RKO (cell line): ENCODE data around the gene C19orf44.
"Not testable (repeated sequence)": the region's sequence is repeated elsewhere in the genome, so short reads cannot be mapped to it uniquely, and the experiment has no call there.

ENCODE experiments used
- DNase-seq: peaks from one replicate; pipeline ENCODE4 v3.0.0-alpha.2; 2016; ENCODE audit warnings: low spot score

Gene C19orf44

DNA sequence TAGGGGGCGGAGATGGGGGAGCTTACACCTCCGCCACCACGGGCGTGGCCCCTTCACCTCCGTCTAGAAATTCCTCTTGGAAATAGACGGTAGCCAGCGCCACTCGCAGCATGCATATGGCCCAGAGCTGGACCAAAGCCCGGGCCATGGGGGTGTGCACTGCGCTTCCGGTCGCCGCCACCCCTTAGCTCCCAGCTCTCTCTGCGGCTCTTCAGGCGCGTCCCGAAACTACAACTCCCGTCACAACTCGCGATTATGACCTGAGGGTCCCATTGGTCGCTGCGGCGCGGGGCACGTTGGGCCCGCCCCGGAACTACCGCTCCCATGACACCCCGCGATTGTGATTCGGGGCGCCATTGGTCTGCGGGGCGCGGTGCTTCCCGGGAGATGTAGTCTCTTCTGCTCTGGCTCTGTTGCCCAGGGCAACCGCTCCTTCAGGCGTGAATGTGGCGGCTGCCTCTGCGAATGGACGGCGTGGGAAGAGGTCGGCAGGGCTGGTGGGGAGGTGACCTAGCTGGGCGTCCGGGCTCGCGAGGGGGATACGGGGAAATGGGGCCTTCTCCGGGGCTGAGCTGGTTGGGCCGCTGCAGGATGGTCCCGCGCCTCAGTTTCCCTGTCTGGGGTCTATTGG, at the start of gene C19orf44, which contains the start of gene CALR3:
TSS of gene C19orf44 (plus strand) at position 413 of the 631 bp plus-strand sequence. CDS start 4,399 bp downstream, outside the sequence.
TSS of gene CALR3 (minus strand) at position 186 of the 631 bp plus-strand sequence. CDS start at position 148, 38 bp downstream.
- DNase-seq = peak; percentile 99

DNA sequence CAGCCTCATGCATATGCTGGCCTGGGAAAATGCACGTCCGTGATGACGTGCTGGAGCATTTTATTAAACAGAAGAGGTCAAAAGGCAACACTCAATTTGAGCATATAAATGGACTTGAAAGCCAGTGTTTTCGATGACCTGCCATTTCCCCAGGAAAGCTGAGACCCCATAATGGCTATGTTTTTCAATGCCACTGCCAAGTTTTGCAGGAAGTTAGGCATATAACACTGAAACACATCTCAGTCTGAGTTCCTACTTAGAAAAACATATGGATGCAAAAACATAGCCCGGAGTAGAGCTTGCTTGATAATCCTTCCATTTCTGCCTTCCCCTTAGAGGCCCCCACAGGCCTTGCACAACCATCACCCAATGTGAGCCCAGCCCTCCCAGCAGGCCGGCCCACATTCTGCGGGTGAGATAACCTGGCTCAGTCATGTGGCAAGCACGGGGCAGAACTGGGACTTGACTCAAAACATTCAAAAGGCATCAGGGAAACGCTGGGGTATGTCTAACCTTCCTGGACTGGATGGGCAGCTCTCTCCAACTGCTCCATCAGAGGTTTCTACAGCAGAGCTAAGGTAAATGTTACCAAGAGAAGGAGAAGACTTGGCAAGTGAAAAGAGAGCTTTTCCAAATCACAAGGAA, 49.3 kb upstream of the C19orf44 start:
- no peak for DNase-seq

DNA sequence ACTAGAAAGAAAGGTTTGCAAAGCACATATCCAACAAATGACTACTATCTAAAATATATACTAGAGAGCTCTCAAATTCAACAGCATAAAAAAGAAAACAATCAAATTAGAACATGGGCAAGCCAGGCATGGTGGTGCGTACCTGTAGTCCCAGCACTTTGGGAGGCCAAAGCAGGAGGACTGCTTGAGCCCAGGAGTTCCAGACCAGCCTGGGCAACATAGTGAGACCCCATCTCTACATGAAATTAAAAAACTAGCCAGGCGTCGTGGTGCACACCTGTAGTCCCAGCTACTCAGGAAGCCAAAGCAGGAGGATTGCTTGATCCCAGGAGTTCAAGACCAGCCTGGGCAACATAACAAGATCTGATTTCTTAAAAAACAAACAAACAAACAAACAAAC, 47.3 kb upstream of the C19orf44 start:
- DNase-seq = not testable (repeated sequence)

DNA sequence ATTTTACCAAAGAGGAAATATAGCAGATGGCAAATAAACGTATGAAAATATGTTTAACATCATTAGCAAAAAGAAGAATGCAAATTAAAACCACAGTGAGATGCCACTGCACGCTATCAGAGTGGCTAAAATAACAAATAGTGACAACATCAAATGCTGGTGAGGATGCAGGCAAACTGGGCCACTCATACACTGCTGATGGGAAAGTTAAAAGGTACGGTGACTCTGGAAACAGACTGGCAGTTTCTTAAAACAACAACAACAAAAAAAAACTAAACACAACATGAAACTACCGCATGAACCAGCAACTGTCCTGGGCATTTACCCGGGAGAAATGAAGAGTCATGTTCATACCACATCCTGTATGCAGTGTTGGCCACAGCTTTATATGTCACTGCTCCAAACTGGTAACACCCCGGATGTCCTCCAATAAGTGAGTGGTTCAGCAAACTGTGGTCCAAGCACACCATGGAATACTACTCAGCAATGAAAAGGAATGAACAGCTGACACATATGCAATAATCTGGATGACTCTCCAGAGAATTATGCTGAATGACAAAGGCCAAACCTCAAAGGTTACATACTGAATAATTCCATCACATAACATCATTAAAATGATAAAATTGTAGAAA, 46.7 kb upstream of the C19orf44 start:
- DNase-seq = peak; percentile 30

DNA sequence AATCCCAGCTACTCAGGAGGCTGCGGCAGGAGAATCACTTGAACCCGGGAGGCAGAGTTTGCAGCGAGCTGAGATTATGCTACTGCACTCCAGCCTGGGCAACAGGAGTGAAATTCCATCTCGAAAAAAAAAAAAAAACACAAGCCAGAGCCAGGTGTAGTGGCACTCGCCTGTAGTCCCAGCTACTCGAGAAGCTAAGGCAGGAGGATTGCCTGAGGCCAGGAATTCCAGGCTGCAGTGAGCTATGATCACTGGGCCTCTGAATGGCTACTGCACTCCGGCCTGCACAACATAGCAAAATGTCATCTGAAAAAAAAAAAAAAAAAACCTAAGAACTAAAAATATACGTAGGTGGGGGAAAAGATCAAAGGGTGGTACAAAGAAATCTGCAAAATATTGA, 43.9 kb upstream of the C19orf44 start:
- DNase-seq = no peak

DNA sequence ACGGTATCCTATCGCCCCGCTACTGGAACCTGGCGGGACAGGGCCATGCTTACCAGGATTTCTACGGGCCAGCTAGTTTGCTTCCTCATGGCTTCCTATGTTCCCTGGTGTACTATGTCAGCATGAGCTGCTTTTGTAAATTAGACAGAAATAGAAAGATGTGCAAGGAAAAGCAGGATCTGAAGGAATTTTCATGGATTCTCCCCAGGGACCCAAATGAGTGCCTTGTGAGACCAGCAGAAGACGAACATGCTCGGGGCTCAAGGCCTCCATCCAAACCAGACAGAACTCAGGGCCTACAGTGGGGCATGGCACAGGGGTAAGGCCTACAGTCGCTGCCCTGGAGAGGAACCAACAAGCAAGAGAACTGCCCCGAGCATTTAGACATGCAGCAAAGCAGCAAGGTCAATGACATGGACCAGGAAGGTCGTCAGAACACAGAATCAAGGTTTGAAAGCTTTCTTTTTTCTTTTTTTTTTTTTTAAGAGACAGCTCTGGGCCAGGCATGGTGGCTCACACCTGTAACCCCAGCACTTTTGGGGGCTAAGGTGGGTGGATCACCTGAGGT, 41.8 kb upstream of the C19orf44 start:
- no peak for DNase-seq

DNA sequence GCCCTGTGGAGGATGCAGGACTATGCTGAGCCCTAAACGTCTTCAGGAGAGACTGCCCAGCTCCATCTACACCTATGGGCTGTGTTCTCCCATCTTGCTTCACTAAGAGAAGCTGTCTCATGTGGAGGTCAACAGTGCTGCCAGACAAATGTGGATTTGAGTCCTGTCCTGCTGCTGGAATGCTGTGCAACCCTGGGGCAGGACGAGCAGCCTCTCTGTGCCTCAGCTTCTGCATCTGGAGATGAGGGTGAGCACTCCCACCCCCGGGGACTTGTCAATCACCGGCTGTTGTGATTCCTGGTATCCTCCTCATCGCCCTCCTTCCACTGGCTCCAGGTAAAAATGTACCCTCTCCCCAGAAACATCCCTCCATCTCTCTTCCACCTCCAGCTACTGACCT, 40.7 kb upstream of the C19orf44 start:
- no peak for DNase-seq

DNA sequence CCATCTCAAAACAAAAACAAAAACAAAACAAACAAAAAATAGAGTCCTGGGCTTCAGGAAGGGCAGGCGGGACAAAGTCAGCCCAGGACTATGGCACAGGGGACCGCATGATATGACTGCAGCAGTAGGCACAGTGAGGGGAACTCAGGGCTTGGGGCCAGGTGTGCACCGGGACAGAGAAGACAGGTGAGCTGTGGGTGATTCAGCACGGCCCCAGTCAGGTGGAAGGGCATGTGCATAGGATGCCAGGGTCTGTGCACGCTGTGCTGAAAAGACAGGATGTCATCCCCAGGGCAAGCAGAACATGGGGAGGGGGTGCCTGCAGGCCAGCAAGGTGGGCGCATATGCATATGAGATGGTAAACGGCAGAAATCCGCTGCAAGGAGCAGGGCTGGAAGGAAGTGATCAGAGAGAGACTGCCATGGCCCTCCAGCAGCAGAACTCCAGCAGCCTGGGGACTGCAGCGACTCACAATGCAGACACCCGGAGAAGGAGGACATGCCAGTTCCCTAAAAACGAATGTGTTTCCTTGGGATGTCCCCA, 39.5 kb upstream of the C19orf44 start:
- no peak for DNase-seq

DNA sequence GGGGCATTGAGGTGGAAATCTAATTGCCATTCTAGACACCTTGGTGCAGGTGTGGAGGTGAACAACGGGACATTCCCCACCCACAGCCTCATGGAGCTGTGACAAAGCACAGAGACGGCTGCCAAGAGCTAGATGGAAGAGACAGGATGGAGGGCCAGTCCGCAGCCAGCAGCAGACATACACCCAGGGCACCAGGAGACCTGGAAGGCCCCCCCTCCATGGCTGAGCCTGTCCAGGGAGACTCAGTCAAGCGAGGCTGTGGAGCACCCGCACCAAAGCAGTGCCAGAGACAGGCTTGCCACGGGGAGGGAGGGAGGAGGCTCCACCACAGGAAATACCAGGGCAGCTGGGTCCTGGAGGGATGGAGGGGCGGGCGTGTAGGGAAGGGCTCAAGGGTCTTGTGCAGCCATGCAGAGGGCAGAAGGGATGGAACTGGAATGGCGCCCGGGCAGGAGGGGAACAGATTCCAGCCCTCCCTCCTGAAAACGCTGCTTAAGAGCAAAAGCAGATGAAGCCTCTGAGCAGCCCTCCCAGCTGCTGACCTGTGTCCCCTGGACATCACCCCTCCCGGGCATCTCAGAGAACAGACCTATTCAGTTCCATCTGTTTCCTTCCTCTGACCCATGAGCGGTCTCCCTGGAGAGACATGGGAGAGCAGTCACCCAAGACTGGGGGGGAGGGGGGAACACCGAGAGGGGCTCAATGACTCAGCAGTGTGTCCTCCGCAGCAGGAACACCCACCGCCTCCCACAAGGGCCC, 38.8 kb upstream of the C19orf44 start:
- no peak for DNase-seq

DNA sequence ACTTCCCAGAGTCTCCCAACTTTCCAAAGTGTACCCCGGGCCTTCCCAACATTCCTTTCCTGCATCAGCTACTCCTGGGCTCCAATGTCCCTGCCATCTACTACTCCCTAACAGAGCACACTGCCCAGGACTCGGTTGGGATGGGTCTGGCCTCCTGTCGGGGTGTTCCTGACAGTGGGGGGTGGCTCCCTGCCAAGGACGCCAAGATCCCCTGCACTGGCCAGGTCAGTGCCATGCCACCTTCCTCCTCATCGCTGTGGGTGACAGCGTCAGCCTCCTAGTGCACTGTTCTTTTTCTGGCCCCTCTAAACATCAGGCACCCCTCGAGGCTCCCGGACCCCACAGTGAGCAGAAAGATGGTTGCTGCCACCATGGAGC, 38.3 kb upstream of the C19orf44 start:
- DNase-seq = no peak

DNA sequence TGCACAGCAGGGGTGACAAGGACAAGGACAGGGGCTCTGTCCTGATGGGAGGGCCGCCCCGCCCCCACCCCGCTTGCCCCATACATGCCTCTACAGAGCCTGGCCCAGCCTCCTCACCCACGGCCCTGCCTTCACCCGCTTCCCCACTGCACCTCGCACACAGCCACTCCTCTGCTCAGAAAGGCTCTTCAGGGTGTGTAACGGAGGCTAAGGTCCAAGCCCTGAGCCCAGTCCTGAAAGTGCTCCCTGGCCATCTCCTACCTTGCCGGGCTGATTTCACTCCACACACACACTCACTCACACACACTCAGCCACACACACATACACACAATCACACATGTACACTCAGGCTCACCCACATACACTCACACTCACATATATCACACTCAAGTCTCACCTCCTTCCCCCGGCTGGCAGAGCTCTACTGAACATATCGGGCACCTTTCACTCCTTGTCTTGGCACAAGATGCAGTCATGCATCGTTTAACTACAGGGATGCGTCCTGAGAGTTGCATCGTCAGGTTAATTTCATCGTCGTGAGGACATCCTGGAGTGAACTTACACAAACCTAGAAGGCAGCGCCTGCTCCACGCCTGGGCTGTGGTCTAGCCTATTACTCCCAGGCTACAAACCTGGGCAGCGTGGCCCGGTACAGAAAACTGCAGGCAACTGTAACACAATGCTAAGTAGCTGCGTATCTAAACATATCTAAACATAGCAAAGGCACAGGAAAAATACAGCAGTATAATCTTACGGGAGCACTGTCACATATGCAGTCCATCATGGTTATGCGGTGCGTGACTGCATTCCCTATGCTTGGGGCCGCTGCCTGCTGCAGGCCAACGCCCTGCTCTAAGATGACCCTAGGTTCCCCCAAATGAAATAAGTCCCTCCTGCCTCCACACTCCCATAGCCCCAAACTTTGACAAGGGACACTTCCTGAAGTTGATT, 37.5 kb upstream of the C19orf44 start:
- no peak for DNase-seq

DNA sequence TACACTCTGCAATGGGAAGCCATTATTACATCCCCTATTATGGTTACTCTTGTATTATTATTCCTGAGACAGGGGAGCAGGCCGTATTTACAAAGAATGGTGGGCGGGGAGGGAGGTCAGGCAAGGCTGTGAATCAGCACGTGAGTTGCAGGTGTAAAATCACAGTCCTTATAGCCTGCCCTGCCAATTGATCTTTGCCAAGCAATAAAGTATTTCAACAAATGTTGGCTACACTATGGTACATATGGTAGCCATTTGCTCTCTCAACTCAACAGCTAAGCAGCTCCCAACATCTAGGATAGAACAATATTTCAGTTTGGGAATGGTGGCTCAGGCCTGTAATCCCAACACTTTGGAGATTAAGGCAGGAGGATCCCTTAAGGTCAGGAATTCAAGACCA, 36.5 kb upstream of the C19orf44 start:
- DNase-seq = no peak

DNA sequence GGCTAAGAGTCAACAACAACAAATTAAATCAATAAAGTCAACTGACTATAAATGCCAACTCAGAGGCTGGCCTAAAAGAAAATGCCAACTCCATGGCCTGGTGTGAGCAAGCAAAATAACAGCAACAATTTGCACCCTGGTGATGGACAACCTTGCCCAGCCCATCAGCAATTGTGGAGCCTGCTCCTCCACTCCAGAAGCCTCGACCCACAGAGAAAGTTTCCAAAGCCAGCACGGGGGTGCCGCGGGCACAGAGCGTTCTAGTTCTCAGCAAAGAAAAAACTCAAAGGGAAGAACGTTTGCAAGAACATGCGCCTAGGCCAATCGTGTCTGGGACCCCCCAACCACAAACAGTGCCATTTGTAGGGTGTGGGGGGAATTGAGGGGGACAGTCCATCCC, 35.7 kb upstream of the C19orf44 start:
- no peak for DNase-seq

DNA sequence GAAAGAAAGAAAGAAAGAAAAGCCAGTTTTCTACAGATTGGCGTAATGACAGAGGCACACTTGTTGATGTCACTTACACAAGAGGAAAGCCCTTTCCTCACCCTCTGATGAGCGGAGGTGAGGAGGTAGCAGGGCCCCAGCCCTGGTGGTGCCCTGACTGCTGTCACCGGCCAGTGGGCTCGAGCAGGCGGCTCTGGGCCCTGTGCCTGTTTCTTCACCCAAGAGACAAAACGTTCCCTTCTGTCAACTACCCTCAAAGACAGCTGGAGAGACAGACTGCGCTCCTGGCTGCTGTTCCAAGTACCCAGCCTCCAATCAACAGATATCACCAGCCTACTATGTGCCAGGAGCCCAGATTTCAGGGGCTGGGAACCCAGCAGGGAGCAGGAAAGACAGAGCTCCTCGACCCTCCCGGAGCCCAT, 34.6 kb upstream of the C19orf44 start:
- DNase-seq = no peak

DNA sequence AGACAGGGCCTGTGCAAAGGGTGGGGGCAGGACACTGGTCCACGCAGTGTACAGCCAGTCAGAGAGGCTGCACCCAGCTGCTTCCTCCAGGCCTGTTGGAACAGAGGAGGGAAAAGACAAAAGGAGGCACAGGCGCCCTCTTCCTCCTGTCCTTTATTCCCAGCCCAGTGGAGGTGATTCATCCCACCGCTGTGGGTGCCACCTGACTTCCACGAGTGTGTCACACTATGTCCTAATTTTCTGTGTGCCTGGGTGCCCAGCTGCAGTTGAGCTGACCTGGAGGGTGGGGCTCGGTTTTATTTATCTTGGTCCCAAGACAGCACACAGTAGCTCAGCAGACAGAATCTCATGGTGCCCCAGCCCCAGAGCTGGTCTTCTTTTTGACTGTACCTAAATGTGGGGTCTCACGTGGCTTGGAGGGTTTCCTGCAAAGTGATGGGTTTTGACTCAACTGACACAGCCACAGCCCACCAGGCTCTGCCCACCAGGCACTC, 33.4 kb upstream of the C19orf44 start:
- peak; percentile 30 for DNase-seq

DNA sequence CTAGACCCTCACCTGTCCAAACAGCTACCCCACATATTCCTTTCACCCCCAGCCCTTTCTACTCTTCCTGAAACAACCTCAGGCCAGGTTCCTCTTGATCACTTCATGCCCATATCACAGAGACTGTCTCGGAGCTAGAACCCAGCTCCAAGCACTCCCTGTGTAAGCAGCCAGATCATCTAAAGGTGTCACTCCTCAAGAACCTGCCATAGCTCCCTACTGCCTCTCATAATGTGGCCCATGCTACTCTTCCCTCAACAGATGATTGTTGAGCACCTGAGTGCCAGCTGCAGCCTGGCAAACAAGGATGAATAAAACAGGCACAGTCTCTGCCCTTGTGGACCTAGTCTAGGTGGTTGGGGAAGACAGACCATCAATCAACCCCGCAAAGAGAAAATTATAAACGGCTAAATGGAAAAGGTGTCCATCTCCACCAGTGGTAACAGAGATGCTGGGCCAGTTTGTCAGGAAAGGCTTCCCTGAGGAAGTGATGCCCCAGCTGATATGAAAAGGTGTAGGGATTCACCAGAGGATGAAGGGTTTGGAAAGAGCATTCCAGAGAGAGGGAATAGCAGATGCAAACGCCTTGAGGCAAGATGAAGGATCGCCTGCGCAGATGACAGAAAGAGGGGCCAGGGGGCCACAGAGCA, 32.7 kb upstream of the C19orf44 start:
- DNase-seq = no peak

DNA sequence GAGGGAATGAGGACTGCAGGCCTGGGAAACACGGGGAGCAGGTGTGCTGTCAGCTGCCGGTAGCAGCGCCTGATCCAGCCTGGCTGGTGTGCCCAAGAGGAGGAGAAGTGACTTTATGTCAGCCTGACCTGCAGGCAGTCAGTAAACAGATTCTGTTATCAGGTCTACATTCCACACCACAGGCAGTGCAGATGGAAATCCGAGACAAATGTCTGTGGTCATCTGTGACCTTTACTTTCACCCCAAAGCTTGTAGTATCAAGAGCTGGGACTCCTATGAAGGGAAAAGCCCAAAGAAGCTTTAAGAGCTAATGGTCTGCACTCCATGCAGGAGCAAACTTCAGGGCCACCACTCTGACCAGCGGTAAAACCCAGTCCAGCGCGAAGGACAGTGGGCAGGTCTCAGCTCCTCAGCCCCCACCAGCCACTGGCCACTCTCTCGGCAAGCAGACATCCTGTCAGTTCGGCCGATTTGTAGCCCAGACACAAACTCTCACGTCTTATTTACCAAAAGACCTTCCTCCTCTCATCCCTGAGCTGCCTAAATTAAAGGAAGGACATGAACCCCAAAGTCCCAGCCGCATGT, 32.1 kb upstream of the C19orf44 start:
- no peak for DNase-seq

DNA sequence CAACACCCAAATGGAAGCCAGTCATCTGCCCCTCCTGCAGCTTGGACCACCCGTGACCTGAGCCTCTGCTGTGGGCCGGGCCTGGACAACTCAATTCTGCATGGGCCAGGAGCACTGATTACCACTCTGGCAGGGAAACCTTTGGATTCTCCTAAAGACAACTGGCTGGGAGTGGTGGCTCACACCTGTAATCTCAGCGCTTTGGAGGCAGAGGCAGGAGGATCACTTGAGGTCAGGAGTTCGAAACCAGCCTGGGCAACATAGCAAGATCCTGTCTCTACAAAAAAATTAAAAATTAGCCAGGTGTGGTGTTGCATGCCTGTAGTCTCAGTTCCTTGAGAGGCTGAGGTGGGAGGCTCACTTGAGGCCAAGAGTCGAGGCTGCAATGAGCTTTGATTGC, 31.0 kb upstream of the C19orf44 start:
- DNase-seq = no peak

DNA sequence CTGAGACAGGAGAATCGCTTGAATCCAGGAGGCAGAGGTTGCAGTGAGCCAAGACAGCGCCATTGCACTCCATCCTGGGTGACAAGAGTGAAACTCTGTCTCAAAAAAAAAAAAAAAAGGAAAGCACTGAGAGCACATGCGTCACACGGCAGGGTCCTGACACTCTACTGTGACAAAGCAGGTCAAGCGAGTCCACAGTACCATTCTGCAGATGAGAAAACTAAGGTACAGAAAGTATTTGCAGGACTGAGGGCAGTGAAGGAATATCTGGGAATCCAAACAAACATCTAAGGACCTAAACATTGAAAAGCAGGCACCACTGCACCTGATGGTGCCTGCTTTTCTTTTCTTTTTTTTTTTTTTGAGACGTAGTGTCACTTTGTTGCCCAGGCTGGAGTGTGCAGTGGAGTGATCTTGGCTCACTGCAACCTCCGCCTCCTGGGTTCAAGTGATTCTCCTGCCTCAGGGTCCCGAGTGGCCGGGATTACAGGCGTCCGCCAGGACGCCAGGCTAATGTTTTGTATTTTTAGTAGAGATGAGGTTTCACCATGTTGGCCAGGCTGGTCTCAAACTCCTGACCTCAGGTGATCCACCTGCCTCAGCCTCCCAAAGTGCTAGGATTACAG, 29.3 kb upstream of the C19orf44 start:
- not testable (repeated sequence) for DNase-seq
